Measurements from ENCODE around the gene EIF3L.

The EIF3L gene

GRCh38 chr22:37924386-37925065 lies 75.3 kb downstream of the EIF3L start:
- Histone ChIP-seq H3K9me3 (ENCODE audit: insufficient read depth, low read depth, low read length) (no peaks in the 10 kb centered on the region), H3K27me3 (ENCODE audit: insufficient read depth, low read length) (no peaks in the 10 kb centered on the region), H3K27ac (ENCODE audit: low read depth, low read length) (no peak overlapping the region), H3K4me3 (ENCODE audit: low read length) (no peak overlapping the region), H3K9ac (ENCODE audit: low read depth, low read length) (no peak overlapping the region), H3K36me3 (ENCODE audit: insufficient read depth, low read length) (peaks cover 60% of the 10 kb centered on the region), H3K4me1 (ENCODE audit: insufficient read depth, low read length) (no peaks in the 10 kb centered on the region)
- WGBS = 93% methylated on average over 18 of the region's 18 CpGs

- Histone ChIP-seq H3K4me3 (ENCODE audit: low read length) (no peak overlapping the region), H3K4me1 (ENCODE audit: insufficient read depth, low read length) (no peaks in the 10 kb centered on the region), H3K9ac (ENCODE audit: low read depth, low read length) (no peak overlapping the region), H3K36me3 (ENCODE audit: insufficient read depth, low read length) (peaks cover 54% of the 10 kb centered on the region), H3K27me3 (ENCODE audit: insufficient read depth, low read length) (no peaks in the 10 kb centered on the region), H3K27ac (ENCODE audit: low read depth, low read length) (no peak overlapping the region), H3K9me3 (ENCODE audit: insufficient read depth, low read depth, low read length) (no peaks in the 10 kb centered on the region)
- WGBS = 93% methylated on average over 3 of the region's 3 CpGs
Observed at GRCh38 chr22:37925330-37925729, 76.1 kb downstream of the EIF3L start.

- WGBS = 96% methylated on average over 12 of the region's 15 CpGs
- Histone ChIP-seq H3K9me3 (ENCODE audit: insufficient read depth, low read depth, low read length) (no peaks in the 10 kb centered on the region), H3K4me3 (ENCODE audit: low read length) (no peak overlapping the region), H3K4me1 (ENCODE audit: insufficient read depth, low read length) (no peaks in the 10 kb centered on the region), H3K27ac (ENCODE audit: low read depth, low read length) (no peak overlapping the region), H3K36me3 (ENCODE audit: insufficient read depth, low read length) (peaks cover 54% of the 10 kb centered on the region), H3K27me3 (ENCODE audit: insufficient read depth, low read length) (no peaks in the 10 kb centered on the region), H3K9ac (ENCODE audit: low read depth, low read length) (no peak overlapping the region)
Observed at GRCh38 chr22:37925767-37926166, 76.5 kb downstream of the EIF3L start.

- Histone ChIP-seq H3K9ac (ENCODE audit: low read depth, low read length) (no peak overlapping the region), H3K9me3 (ENCODE audit: insufficient read depth, low read depth, low read length) (no peaks in the 10 kb centered on the region), H3K36me3 (ENCODE audit: insufficient read depth, low read length) (peaks cover 48% of the 10 kb centered on the region), H3K27me3 (ENCODE audit: insufficient read depth, low read length) (no peaks in the 10 kb centered on the region), H3K4me3 (ENCODE audit: low read length) (no peak overlapping the region), H3K4me1 (ENCODE audit: insufficient read depth, low read length) (no peaks in the 10 kb centered on the region), H3K27ac (ENCODE audit: low read depth, low read length) (no peak overlapping the region)
- WGBS = 95% methylated on average over 7 of the region's 7 CpGs
Observed at GRCh38 chr22:37926358-37926757, 77.1 kb downstream of the EIF3L start.

GRCh38 chr22:37926771-37927636 lies 77.8 kb downstream of the EIF3L start:
- Histone ChIP-seq H3K4me3 (ENCODE audit: low read length) (no peak overlapping the region), H3K9me3 (ENCODE audit: insufficient read depth, low read depth, low read length) (no peaks in the 10 kb centered on the region), H3K4me1 (ENCODE audit: insufficient read depth, low read length) (no peaks in the 10 kb centered on the region), H3K27ac (ENCODE audit: low read depth, low read length) (no peak overlapping the region), H3K27me3 (ENCODE audit: insufficient read depth, low read length) (no peaks in the 10 kb centered on the region), H3K9ac (ENCODE audit: low read depth, low read length) (no peak overlapping the region), H3K36me3 (ENCODE audit: insufficient read depth, low read length) (peaks cover 45% of the 10 kb centered on the region)
- 96% methylated on average over 32 of the region's 32 CpGs for WGBS

- 97% methylated on average over 5 of the region's 5 CpGs for WGBS
- no peaks in the 10 kb centered on the region for H3K4me1 ChIP-seq (ENCODE audit: insufficient read depth, low read length)
- no peaks in the 10 kb centered on the region for H3K27me3 ChIP-seq (ENCODE audit: insufficient read depth, low read length)
- H3K36me3 ChIP-seq (ENCODE audit: insufficient read depth, low read length) = peaks cover 50% of the 10 kb centered on the region
- H3K9ac ChIP-seq (ENCODE audit: low read depth, low read length) = no peak overlapping the region
- H3K27ac ChIP-seq (ENCODE audit: low read depth, low read length) = no peak overlapping the region
- H3K9me3 ChIP-seq (ENCODE audit: insufficient read depth, low read depth, low read length) = no peaks in the 10 kb centered on the region
- H3K4me3 ChIP-seq (ENCODE audit: low read length) = no peak overlapping the region
Observed at GRCh38 chr22:37927637-37927936, 78.4 kb downstream of the EIF3L start.

GRCh38 chr22:37929390-37929789 lies 80.2 kb downstream of the EIF3L start:
- Histone ChIP-seq H3K36me3 (ENCODE audit: insufficient read depth, low read length) (peaks cover 56% of the 10 kb centered on the region), H3K9me3 (ENCODE audit: insufficient read depth, low read depth, low read length) (no peaks in the 10 kb centered on the region), H3K27ac (ENCODE audit: low read depth, low read length) (no peak overlapping the region), H3K4me3 (ENCODE audit: low read length) (no peak overlapping the region), H3K9ac (ENCODE audit: low read depth, low read length) (no peak overlapping the region), H3K4me1 (ENCODE audit: insufficient read depth, low read length) (peaks cover 3% of the 10 kb centered on the region), H3K27me3 (ENCODE audit: insufficient read depth, low read length) (no peaks in the 10 kb centered on the region)
- 95% methylated on average over 5 of the region's 5 CpGs for WGBS

GRCh38 chr22:37930270-37930951 lies 81.2 kb downstream of the EIF3L start:
- Histone ChIP-seq H3K9ac (ENCODE audit: low read depth, low read length) (no peak overlapping the region), H3K27ac (ENCODE audit: low read depth, low read length) (no peak overlapping the region)

GRCh38 chr22:37930952-37931440 lies 81.8 kb downstream of the EIF3L start:
- H3K36me3 ChIP-seq (ENCODE audit: insufficient read depth, low read length) = peaks cover 44% of the 10 kb centered on the region

More at GRCh38 chr22:37930270-37930951, 81.2 kb downstream of the EIF3L start:
- peaks cover 3% of the 10 kb centered on the region for H3K4me1 ChIP-seq (ENCODE audit: insufficient read depth, low read length)
- H3K36me3 ChIP-seq (ENCODE audit: insufficient read depth, low read length) = peaks cover 49% of the 10 kb centered on the region
- H3K4me3 ChIP-seq (ENCODE audit: low read length) = no peak overlapping the region
- WGBS = 92% methylated on average over 11 of the region's 11 CpGs
- H3K27me3 ChIP-seq (ENCODE audit: insufficient read depth, low read length) = no peaks in the 10 kb centered on the region
- H3K9me3 ChIP-seq (ENCODE audit: insufficient read depth, low read depth, low read length) = no peaks in the 10 kb centered on the region

GRCh38 chr22:37931893-37932389 lies 82.7 kb downstream of the EIF3L start:
- no peak overlapping the region for H3K27ac ChIP-seq (ENCODE audit: low read depth, low read length)
- peaks cover 39% of the 10 kb centered on the region for H3K36me3 ChIP-seq (ENCODE audit: insufficient read depth, low read length)
- no peaks in the 10 kb centered on the region for H3K9me3 ChIP-seq (ENCODE audit: insufficient read depth, low read depth, low read length)
- WGBS = 92% methylated on average over 6 of the region's 6 CpGs
- H3K9ac ChIP-seq (ENCODE audit: low read depth, low read length) = no peak overlapping the region
- H3K4me3 ChIP-seq (ENCODE audit: low read length) = no peak overlapping the region
- no peaks in the 10 kb centered on the region for H3K27me3 ChIP-seq (ENCODE audit: insufficient read depth, low read length)
- H3K4me1 ChIP-seq (ENCODE audit: insufficient read depth, low read length) = peaks cover 3% of the 10 kb centered on the region

More at GRCh38 chr22:37930952-37931440, 81.8 kb downstream of the EIF3L start:
- H3K9ac ChIP-seq (ENCODE audit: low read depth, low read length) = no peak overlapping the region
- no peaks in the 10 kb centered on the region for H3K27me3 ChIP-seq (ENCODE audit: insufficient read depth, low read length)
- no peak overlapping the region for H3K4me3 ChIP-seq (ENCODE audit: low read length)
- WGBS = 94% methylated on average over 2 of the region's 2 CpGs
- H3K9me3 ChIP-seq (ENCODE audit: insufficient read depth, low read depth, low read length) = no peaks in the 10 kb centered on the region
- peaks cover 3% of the 10 kb centered on the region for H3K4me1 ChIP-seq (ENCODE audit: insufficient read depth, low read length)
- H3K27ac ChIP-seq (ENCODE audit: low read depth, low read length) = no peak overlapping the region

- Histone ChIP-seq H3K9ac (ENCODE audit: low read depth, low read length) (no peak overlapping the region), H3K27ac (ENCODE audit: low read depth, low read length) (no peak overlapping the region), H3K4me1 (ENCODE audit: insufficient read depth, low read length) (peaks cover 3% of the 10 kb centered on the region), H3K36me3 (ENCODE audit: insufficient read depth, low read length) (peaks cover 41% of the 10 kb centered on the region), H3K27me3 (ENCODE audit: insufficient read depth, low read length) (no peaks in the 10 kb centered on the region), H3K4me3 (ENCODE audit: low read length) (no peak overlapping the region), H3K9me3 (ENCODE audit: insufficient read depth, low read depth, low read length) (no peaks in the 10 kb centered on the region)
- 97% methylated on average over 10 of the region's 10 CpGs for WGBS
Observed at GRCh38 chr22:37932401-37932800, 83.2 kb downstream of the EIF3L start.
